C4-2B (cell line): ENCODE measurements around the gene PRR23E.

Experiments used
- H3K27ac ChIP-seq: fragments of 450-650 bp; 2 replicates; pipeline ENCODE4 v1.5.1; 2017
- CTCF ChIP-seq: fragments of 450-650 bp; conservative IDR thresholded peaks from 2 replicates; pipeline ENCODE4 v1.5.1; 2017; ENCODE audit warnings: mild to moderate bottlenecking
- ZFX ChIP-seq: fragments of 450-650 bp; IDR thresholded peaks from 2 replicates; pipeline ENCODE4 v1.6.1; 2017

PRR23E gene

GRCh38 chr3:127211118-127212060 is 18.5 kb downstream of the PRR23E start:
- H3K27ac ChIP-seq: no peak overlapping the region
- no peak for TF ChIP-seq CTCF
- TF ChIP-seq ZFX: no peak

- TF ChIP-seq ZFX (no peak), CTCF (no peak)
- no peak overlapping the region for H3K27ac ChIP-seq
Observed at GRCh38 chr3:127212231-127212630, 19.3 kb downstream of the PRR23E start.

DNA sequence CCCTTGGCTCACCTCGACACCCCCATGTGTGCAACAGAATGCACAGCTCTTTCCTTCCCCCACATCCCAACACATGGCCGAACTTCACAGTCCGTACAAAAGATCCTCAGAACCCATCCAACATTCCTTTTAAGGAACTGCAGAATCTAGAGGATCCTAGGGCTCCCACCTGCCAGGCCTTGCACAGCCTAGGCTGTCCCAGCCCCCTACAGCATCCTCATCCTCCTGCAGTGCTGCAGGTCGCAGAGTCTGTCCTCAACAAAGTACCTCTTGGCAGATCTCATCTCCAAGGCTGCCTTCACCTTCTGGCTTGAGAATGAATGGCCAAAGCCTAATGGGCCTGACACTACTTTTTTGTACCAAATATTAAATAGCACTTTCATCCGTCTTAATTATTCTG is 19.8 kb downstream of the PRR23E start:
- H3K27ac ChIP-seq: no peak overlapping the region
- TF ChIP-seq ZFX (no peak), CTCF (no peak)

- TF ChIP-seq ZFX (no peak), CTCF (no peak)
- no peak overlapping the region for H3K27ac ChIP-seq
Observed at GRCh38 chr3:127213381-127213918, 20.5 kb downstream of the PRR23E start.

DNA sequence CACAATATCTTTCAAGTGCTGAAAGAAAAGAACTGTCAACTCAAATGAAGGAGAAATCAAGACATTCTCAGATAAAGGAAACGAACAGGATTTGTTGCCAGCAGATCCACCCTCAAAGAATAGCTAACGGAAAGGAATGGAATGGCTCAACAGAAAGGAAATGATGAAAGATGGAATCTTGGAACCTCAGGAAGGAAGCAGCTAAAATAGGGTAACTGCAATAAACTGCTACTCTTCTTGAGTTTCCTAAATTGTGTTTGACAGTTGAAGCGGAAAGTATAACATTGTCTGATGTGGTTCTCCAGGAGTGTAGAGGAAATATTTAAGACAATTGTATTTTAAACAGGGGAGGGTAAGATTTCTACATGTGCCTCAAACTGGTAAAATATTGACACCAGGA is 22.0 kb downstream of the PRR23E start:
- TF ChIP-seq CTCF (no peak), ZFX (no peak)
- no peak overlapping the region for H3K27ac ChIP-seq

GRCh38 chr3:127215714-127216414 is 22.9 kb downstream of the PRR23E start:
- H3K27ac ChIP-seq: no peak overlapping the region
- TF ChIP-seq CTCF (no peak), ZFX (no peak)
